ENCODE measurements around the gene SLC13A5. TPM values are rescaled to one million over a fixed set of nuclear protein-coding genes. Genes with fewer than 3 reads are reported as not detected.

SLC13A5 gene
- total and polyA plus RNA-seq, 2 donors (not counting 1 experiment from before 2014, with no cell fraction given): not detected

DNA sequence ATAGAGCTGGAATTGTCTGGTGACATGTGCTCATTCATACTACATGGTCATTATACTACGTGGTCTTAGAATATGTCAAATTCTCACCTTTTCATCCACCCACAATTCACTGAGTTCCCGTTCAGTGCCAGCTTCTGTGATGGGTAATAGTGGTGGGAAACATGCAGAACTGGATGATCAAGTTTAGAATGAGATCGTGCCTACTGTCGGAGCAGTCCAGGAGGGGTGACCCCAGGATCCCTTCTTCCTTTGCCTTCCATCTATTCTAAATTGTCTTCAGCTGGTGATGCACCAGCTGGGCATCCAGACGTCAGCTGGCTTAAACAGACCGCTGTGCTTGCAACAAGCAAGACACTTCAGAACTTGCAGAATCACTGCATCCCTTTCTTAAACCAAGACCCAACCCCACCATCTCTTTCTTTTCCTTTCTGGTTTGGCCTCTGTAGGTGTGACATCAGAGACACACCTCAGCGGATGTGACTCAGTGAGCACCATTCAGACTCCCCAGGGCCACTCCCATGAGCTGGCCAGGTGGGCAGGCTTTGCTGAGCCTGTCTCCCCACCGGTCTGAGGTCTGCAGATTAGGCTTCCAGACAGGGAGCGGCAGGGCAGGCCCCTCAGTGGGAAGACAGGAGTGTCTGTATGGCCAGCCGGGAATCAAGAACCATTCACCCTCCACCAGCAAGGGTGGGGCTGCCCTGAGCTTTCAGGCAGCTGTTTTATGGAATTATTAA, 43.5 kb downstream of the SLC13A5 start:
- peaks cover 32% of the 10 kb centered on the region for H3K79me2 ChIP-seq (ENCODE audit: control insufficient read depth, insufficient read depth, low read length)
- H3K4me3 ChIP-seq (ENCODE audit: control extremely low read depth in 1 of 5, extremely low read depth in 1 of 5, insufficient read depth in 1 of 5, low read depth in 2 of 5, low read length in 4 of 5): no peak overlapping the region
- peaks cover 23% of the 10 kb centered on the region for H4K20me1 ChIP-seq (ENCODE audit: control insufficient read depth, insufficient read depth, low read length, poor library complexity, severe bottlenecking)
- no peaks in the 10 kb centered on the region for H3K9me3 ChIP-seq (ENCODE audit: control extremely low read depth in 1 of 3, control insufficient read depth in 2 of 3, insufficient read depth in 1 of 3, low read length in 2 of 3)
- H3K9me3 Mint-ChIP-seq (ENCODE audit: insufficient read depth): no peaks in the 10 kb centered on the region
- intact Hi-C loops (cut with micrococcal nuclease): no loop called here
- WGBS (ENCODE audit: insufficient coverage): 96% methylated on average over 6 of the region's 10 CpGs
- H3K27ac ChIP-seq (ENCODE audit: low read length in 2 of 2): no peak overlapping the region
- H3K9ac ChIP-seq (ENCODE audit: low read length): no peak overlapping the region
- H3K4me1 Mint-ChIP-seq: peaks cover 16% of the 10 kb centered on the region
- DNase-seq: no peak
- ChIA-PET POLR2A (no interaction called here), CTCF (interaction anchor here (1.7 kb wide), 1 partner anchor 9 kb away, joined by 7 read pairs; no protein-coding TSS in a partner anchor)
- no peak for ATAC-seq (ENCODE audit: low read depth)
- no peak overlapping the region for H3K27ac Mint-ChIP-seq
- H3K4me2 ChIP-seq (replicated peaks; ENCODE audit: low read depth, low read length, poor library complexity, severe bottlenecking): no peak overlapping the region
- H3K4me3 Mint-ChIP-seq: no peak overlapping the region
- no peaks in the 10 kb centered on the region for H3K27me3 ChIP-seq (replicated peaks in 1 of 4; ENCODE audit: control extremely low read depth in 1 of 4, control insufficient read depth in 3 of 4, insufficient read depth in 4 of 4, low read length in 3 of 4)
- peaks cover 0 to 12% of the 10 kb centered on the region in 2 donors for H3K4me1 ChIP-seq (ENCODE audit: control insufficient read depth in 2 of 2, insufficient read depth in 2 of 2, low read length in 2 of 2)
- no peak overlapping the region for H2AFZ ChIP-seq (ENCODE audit: insufficient read depth, low read depth, low read length, poor library complexity, severe bottlenecking)
- H3K36me3 ChIP-seq (replicated peaks in 1 of 2; ENCODE audit: control extremely low read depth in 1 of 2, control insufficient read depth in 1 of 2, extremely low read depth in 1 of 2, insufficient read depth in 2 of 2, low read length in 1 of 2): peaks cover 0 to 17% of the 10 kb centered on the region in 2 experiments
- TF ChIP-seq, protein P1, sequence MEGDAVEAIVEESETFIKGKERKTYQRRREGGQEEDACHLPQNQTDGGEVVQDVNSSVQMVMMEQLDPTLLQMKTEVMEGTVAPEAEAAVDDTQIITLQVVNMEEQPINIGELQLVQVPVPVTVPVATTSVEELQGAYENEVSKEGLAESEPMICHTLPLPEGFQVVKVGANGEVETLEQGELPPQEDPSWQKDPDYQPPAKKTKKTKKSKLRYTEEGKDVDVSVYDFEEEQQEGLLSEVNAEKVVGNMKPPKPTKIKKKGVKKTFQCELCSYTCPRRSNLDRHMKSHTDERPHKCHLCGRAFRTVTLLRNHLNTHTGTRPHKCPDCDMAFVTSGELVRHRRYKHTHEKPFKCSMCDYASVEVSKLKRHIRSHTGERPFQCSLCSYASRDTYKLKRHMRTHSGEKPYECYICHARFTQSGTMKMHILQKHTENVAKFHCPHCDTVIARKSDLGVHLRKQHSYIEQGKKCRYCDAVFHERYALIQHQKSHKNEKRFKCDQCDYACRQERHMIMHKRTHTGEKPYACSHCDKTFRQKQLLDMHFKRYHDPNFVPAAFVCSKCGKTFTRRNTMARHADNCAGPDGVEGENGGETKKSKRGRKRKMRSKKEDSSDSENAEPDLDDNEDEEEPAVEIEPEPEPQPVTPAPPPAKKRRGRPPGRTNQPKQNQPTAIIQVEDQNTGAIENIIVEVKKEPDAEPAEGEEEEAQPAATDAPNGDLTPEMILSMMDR (IDR thresholded peaks at IDR 0.05): no peak
- TF ChIP-seq EZH2 (IDR thresholded peaks at IDR 0.05; ENCODE audit: borderline replicate concordance, insufficient read depth, low read depth, low read length, poor library complexity, severe bottlenecking): no peak
- no peaks in the 10 kb centered on the region for H3K27me3 Mint-ChIP-seq

DNA sequence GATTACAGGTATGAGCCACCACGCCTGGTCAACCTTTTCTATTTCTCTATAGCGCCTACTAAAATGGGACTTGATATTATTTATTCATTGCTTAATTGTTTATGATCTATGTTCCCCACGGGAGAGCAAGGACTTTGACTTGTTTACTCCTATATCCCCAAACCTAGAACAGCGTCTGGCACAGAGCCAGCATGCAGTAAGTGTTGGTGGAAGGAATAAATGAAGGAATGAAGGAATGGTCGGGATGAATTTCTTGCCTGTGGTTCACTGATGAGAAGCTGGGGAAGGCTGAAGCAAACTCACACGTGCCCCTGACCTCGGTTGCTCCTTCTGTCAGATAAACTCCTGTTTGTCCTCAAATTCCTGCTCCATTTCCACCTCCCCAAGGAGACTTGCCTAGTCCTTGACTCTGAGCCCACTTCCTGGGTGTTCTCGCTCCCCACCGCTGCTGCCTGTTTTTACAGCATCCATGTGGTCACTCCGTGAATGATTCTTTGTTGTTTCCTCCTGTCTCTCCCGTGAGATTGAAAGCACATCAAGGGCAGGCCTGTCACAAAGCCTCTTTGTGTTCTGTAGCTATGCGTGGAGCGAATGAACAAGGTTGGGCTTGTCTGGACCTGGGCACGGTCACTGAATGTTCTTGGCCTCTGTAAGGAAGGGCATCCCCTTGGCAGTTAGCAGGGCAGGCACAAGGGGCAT, 44.3 kb downstream of the SLC13A5 start:
- H3K4me3 Mint-ChIP-seq: no peak overlapping the region
- Histone ChIP-seq H3K9ac (ENCODE audit: low read length) (no peak overlapping the region), H4K20me1 (ENCODE audit: control insufficient read depth, insufficient read depth, low read length, poor library complexity, severe bottlenecking) (peaks cover 23% of the 10 kb centered on the region), H3K4me1 (ENCODE audit: control insufficient read depth in 2 of 2, insufficient read depth in 2 of 2, low read length in 2 of 2) (peaks cover 0 to 12% of the 10 kb centered on the region in 2 donors), H3K4me3 (ENCODE audit: control extremely low read depth in 1 of 5, extremely low read depth in 1 of 5, insufficient read depth in 1 of 5, low read depth in 2 of 5, low read length in 4 of 5) (no peak overlapping the region), H3K4me2 (replicated peaks; ENCODE audit: low read depth, low read length, poor library complexity, severe bottlenecking) (no peak overlapping the region), H3K27me3 (replicated peaks in 1 of 4; ENCODE audit: control extremely low read depth in 1 of 4, control insufficient read depth in 3 of 4, insufficient read depth in 4 of 4, low read length in 3 of 4) (no peaks in the 10 kb centered on the region), H2AFZ (ENCODE audit: insufficient read depth, low read depth, low read length, poor library complexity, severe bottlenecking) (no peak overlapping the region), H3K36me3 (replicated peaks in 1 of 2; ENCODE audit: control extremely low read depth in 1 of 2, control insufficient read depth in 1 of 2, extremely low read depth in 1 of 2, insufficient read depth in 2 of 2, low read length in 1 of 2) (peaks cover 0 to 21% of the 10 kb centered on the region in 2 experiments), H3K9me3 (ENCODE audit: control extremely low read depth in 1 of 3, control insufficient read depth in 2 of 3, insufficient read depth in 1 of 3, low read length in 2 of 3) (no peaks in the 10 kb centered on the region), H3K79me2 (ENCODE audit: control insufficient read depth, insufficient read depth, low read length) (peaks cover 32% of the 10 kb centered on the region), H3K27ac (ENCODE audit: low read length in 2 of 2) (no peak overlapping the region)
- 95% methylated on average over 9 of the region's 14 CpGs for WGBS (ENCODE audit: insufficient coverage)
- no peak overlapping the region for H3K27ac Mint-ChIP-seq
- no peaks in the 10 kb centered on the region for H3K9me3 Mint-ChIP-seq (ENCODE audit: insufficient read depth)
- DNase-seq: no peak
- no peaks in the 10 kb centered on the region for H3K27me3 Mint-ChIP-seq
- no peak for TF ChIP-seq EZH2 (IDR thresholded peaks at IDR 0.05; ENCODE audit: borderline replicate concordance, insufficient read depth, low read depth, low read length, poor library complexity, severe bottlenecking)
- TF ChIP-seq, protein P1 (IDR thresholded peaks at IDR 0.05): no peak
- intact Hi-C loops (cut with micrococcal nuclease): no loop called here
- ATAC-seq (ENCODE audit: low read depth): no peak
- H3K4me1 Mint-ChIP-seq: peaks cover 18% of the 10 kb centered on the region
- ChIA-PET CTCF (interaction anchor here (1.7 kb wide), 1 partner anchor 8 kb away, joined by 7 read pairs; no protein-coding TSS in a partner anchor), POLR2A (no interaction called here)

Data from B cell (primary cell).